HG03064 (cell line): ENCODE measurements around the gene ZBTB2.
"Not testable (repeated sequence)": the region's sequence is repeated elsewhere in the genome, so short reads cannot be mapped to it uniquely, and the experiment has no call there.

Experiments used
- ATAC-seq: cut with Tn5 transposase; IDR thresholded peaks from one replicate; pipeline ENCODE4 v1.9.1; 2021; ENCODE audit warnings: low read depth; ENCODE audit not compliant: unreplicated experiment

The ZBTB2 gene

GRCh38 chr6:151374036-151374683 lies 17.2 kb downstream of the ZBTB2 start:
- no peak for ATAC-seq

- ATAC-seq, result no peak
These were observed 19.2 kb downstream of the ZBTB2 start for GRCh38 chr6:151372164-151372563.

- no peak for ATAC-seq
These were observed 20.8 kb downstream of the ZBTB2 start for GRCh38 chr6:151370509-151371078.

- ATAC-seq, result no peak
These were observed 26.1 kb downstream of the ZBTB2 start for GRCh38 chr6:151365233-151365632.

GRCh38 chr6:151359486-151359885 lies 31.9 kb downstream of the ZBTB2 start:
- ATAC-seq, result no peak

GRCh38 chr6:151358475-151358874 lies 32.9 kb downstream of the ZBTB2 start:
- ATAC-seq, result no peak

- no peak for ATAC-seq
These were observed 33.5 kb downstream of the ZBTB2 start for GRCh38 chr6:151357758-151358436.

GRCh38 chr6:151356983-151357382 lies 34.4 kb downstream of the ZBTB2 start:
- ATAC-seq, result not testable (repeated sequence)

GRCh38 chr6:151353795-151354194 lies 37.6 kb downstream of the ZBTB2 start:
- no peak for ATAC-seq

- no peak for ATAC-seq
These were observed 38.7 kb downstream of the ZBTB2 start for GRCh38 chr6:151352410-151353396.

- ATAC-seq, result no peak
These were observed 39.6 kb downstream of the ZBTB2 start for GRCh38 chr6:151351731-151352130.

- no peak for ATAC-seq
These were observed 40.1 kb downstream of the ZBTB2 start for GRCh38 chr6:151351146-151351700.

- no peak for ATAC-seq
These were observed 40.8 kb downstream of the ZBTB2 start for GRCh38 chr6:151350442-151351145.

- no peak for ATAC-seq
These were observed 41.6 kb downstream of the ZBTB2 start for GRCh38 chr6:151349651-151350270.

- not testable (repeated sequence) for ATAC-seq
These were observed 48.6 kb downstream of the ZBTB2 start for GRCh38 chr6:151342750-151343149.

GRCh38 chr6:151341476-151342195 lies 49.7 kb downstream of the ZBTB2 start:
- ATAC-seq, result no peak

- ATAC-seq, result no peak
These were observed 51.0 kb downstream of the ZBTB2 start for GRCh38 chr6:151340219-151340978.

GRCh38 chr6:151339369-151339768 lies 52.0 kb downstream of the ZBTB2 start:
- no peak for ATAC-seq
